WTC11 (cell line): ENCODE results near the gene SLA2. TPM values are rescaled to one million over a fixed set of nuclear protein-coding genes. Genes with fewer than 3 reads are reported as not detected.
"Not testable (repeated sequence)": the region's sequence is repeated elsewhere in the genome, so short reads cannot be mapped to it uniquely, and the experiment has no call there.

ENCODE experiments used
- ATAC-seq: fragments of 200-7000 bp; cut with Tn5 transposase; 2 replicates; pipeline ENCODE4 v1.10.0; 2021; ENCODE audit warnings: mild to moderate bottlenecking, moderate library complexity
- CTCF ChIA-PET: fragments of 300-600 bp; sonication (Branson Sonifier 250); formaldehyde crosslinking; loops from one replicate; lab custom pipeline; 2021; ENCODE audit warnings: antibody characterized with exemption; lab: Charles Lee
- POLR2A ChIA-PET: fragments of 350-600 bp; sonication (Branson Sonifier 250); formaldehyde crosslinking; loops from one replicate; lab custom pipeline; 2021; ENCODE audit warnings: antibody characterized with exemption; lab: Charles Lee
- DNase-seq: peaks from one replicate; pipeline ENCODE4 v3.0.0; 2021; ENCODE audit warnings: low spot score
- H3K27ac Mint-ChIP-seq: 2 replicates; pipeline ENCODE4 v1.8.0; 2021; ENCODE audit warnings: mixed read lengths
- H3K27me3 Mint-ChIP-seq: 2 replicates; pipeline ENCODE4 v1.8.0; 2021; ENCODE audit warnings: low read depth, mild to moderate bottlenecking, moderate library complexity, mixed read lengths
- H3K36me3 Mint-ChIP-seq: 2 replicates; pipeline ENCODE4 v1.8.0; 2021; ENCODE audit warnings: mixed read lengths
- H3K4me1 Mint-ChIP-seq: 2 replicates; pipeline ENCODE4 v1.8.0; 2022; ENCODE audit warnings: mixed read lengths
- H3K4me3 Mint-ChIP-seq: 2 replicates; pipeline ENCODE4 v1.8.0; 2021; ENCODE audit warnings: mild to moderate bottlenecking, moderate library complexity, mixed read lengths
- H3K9me3 Mint-ChIP-seq: 2 replicates; pipeline ENCODE4 v1.8.0; 2021; ENCODE audit warnings: mixed read lengths
- ATF3 ChIP-seq: sonication (generic); formaldehyde crosslinking; conservative IDR thresholded peaks from 2 replicates; pipeline ENCODE4 v1.8.1; 2022; ENCODE audit warnings: mild to moderate bottlenecking, missing genetic modification reagents
- FOXP4 ChIP-seq: sonication (generic); formaldehyde crosslinking; IDR thresholded peaks from 2 replicates; pipeline ENCODE4 v1.8.0; 2022; ENCODE audit warnings: mild to moderate bottlenecking, missing genetic modification reagents
- JAZF1 ChIP-seq: fragments of 250-450 bp; sonication (Bioruptor Pico); IDR thresholded peaks from 2 replicates; pipeline ENCODE4 v1.9.0; 2021; ENCODE audit warnings: moderate library complexity, mild to moderate bottlenecking, inconsistent platforms
- MYBL2 ChIP-seq: sonication (generic); formaldehyde crosslinking; IDR thresholded peaks from 2 replicates; pipeline ENCODE4 v1.8.1; 2023; ENCODE audit warnings: mild to moderate bottlenecking, moderate library complexity, missing genetic modification reagents
- NFE2L1 ChIP-seq: sonication (generic); formaldehyde crosslinking; IDR thresholded peaks from 2 replicates; pipeline ENCODE4 v1.8.1; 2023; ENCODE audit warnings: missing genetic modification reagents
- NR1H2 ChIP-seq: sonication (generic); formaldehyde crosslinking; IDR thresholded peaks from 2 replicates; pipeline ENCODE4 v1.9.0; 2021; ENCODE audit warnings: mild to moderate bottlenecking, moderate library complexity, missing genetic modification reagents
- NR2C2 ChIP-seq: sonication (generic); formaldehyde crosslinking; IDR thresholded peaks from 2 replicates; pipeline ENCODE4 v1.8.0; 2022; ENCODE audit warnings: mild to moderate bottlenecking, missing genetic modification reagents
- RELA ChIP-seq: sonication (generic); formaldehyde crosslinking; IDR thresholded peaks from 2 replicates; pipeline ENCODE4 v1.8.1; 2022; ENCODE audit warnings: missing genetic modification reagents, mild to moderate bottlenecking, borderline replicate concordance
- TCF7 ChIP-seq: sonication (generic); formaldehyde crosslinking; IDR thresholded peaks from 2 replicates; pipeline ENCODE4 v1.8.0; 2022; ENCODE audit warnings: mild to moderate bottlenecking, low read depth, missing genetic modification reagents, moderate library complexity
- TEAD1 ChIP-seq: sonication (generic); formaldehyde crosslinking; IDR thresholded peaks from 2 replicates; pipeline ENCODE4 v1.8.0; 2022; ENCODE audit warnings: mild to moderate bottlenecking, missing genetic modification reagents
- TP53 ChIP-seq: sonication (generic); formaldehyde crosslinking; IDR thresholded peaks from 2 replicates; pipeline ENCODE4 v1.8.1; 2023; ENCODE audit warnings: mild to moderate bottlenecking, missing genetic modification reagents
- ZNF121 ChIP-seq: sonication (generic); formaldehyde crosslinking; IDR thresholded peaks from 2 replicates; pipeline ENCODE4 v1.8.0; 2023; ENCODE audit warnings: missing genetic modification reagents
- ZNF138 ChIP-seq: sonication (generic); formaldehyde crosslinking; conservative IDR thresholded peaks from 2 replicates; pipeline ENCODE4 v1.8.1; 2022; ENCODE audit warnings: mild to moderate bottlenecking, moderate library complexity, missing genetic modification reagents
- ZNF232 ChIP-seq: sonication (generic); formaldehyde crosslinking; IDR thresholded peaks from 2 replicates; pipeline ENCODE4 v1.8.0; 2022; ENCODE audit warnings: mild to moderate bottlenecking, missing genetic modification reagents
- ZNF263 ChIP-seq: sonication (generic); formaldehyde crosslinking; IDR thresholded peaks from 2 replicates; pipeline ENCODE4 v1.8.1; 2022; ENCODE audit warnings: low read depth, mild to moderate bottlenecking, moderate library complexity, missing genetic modification reagents
- ZNF317 ChIP-seq: sonication (generic); formaldehyde crosslinking; IDR thresholded peaks from 2 replicates; pipeline ENCODE4 v1.8.1; 2023; ENCODE audit warnings: low read depth, mild to moderate bottlenecking, moderate library complexity, missing genetic modification reagents, borderline replicate concordance
- ZNF423 ChIP-seq: fragments of 250-450 bp; sonication (Bioruptor Pico); IDR thresholded peaks from 2 replicates; pipeline ENCODE4 v2.1.2; 2022; ENCODE audit warnings: mild to moderate bottlenecking, moderate library complexity
- ZSCAN18 ChIP-seq: fragments of 250-450 bp; sonication (Bioruptor Pico); IDR thresholded peaks from 2 replicates; pipeline ENCODE4 v2.1.2; 2022; ENCODE audit warnings: mild to moderate bottlenecking, moderate library complexity
- total RNA-seq: library from RNA; stranded (reverse); gene quantifications from 3 replicates; pipeline ENCODE4 v1.2.3, GENCODE V29; 2021
- TF ChIP-seq, protein P1 (sequence below): sonication (generic); formaldehyde crosslinking; IDR thresholded peaks from 2 replicates; pipeline ENCODE4 v1.8.1; 2023; ENCODE audit warnings: mild to moderate bottlenecking, moderate library complexity, missing genetic modification reagents
- TF ChIP-seq, protein P2 (sequence below): fragments of 250-450 bp; sonication (Bioruptor Pico); IDR thresholded peaks from 2 replicates; pipeline ENCODE4 v1.9.0; 2021; ENCODE audit warnings: mild to moderate bottlenecking
- TF ChIP-seq, protein P3 (sequence below): fragments of 250-450 bp; sonication (Bioruptor Pico); conservative IDR thresholded peaks from 2 replicates; pipeline ENCODE4 v1.9.0; 2021; ENCODE audit warnings: mild to moderate bottlenecking
- TF ChIP-seq, protein P4 (sequence below): fragments of 250-450 bp; sonication (Bioruptor Pico); IDR thresholded peaks from 2 replicates; pipeline ENCODE4 v1.9.0; 2021; ENCODE audit warnings: mild to moderate bottlenecking

The SLA2 gene
- total RNA-seq, 1 experiment from 2014 or later, result 0.17 TPM

- TF ChIP-seq, protein P1, sequence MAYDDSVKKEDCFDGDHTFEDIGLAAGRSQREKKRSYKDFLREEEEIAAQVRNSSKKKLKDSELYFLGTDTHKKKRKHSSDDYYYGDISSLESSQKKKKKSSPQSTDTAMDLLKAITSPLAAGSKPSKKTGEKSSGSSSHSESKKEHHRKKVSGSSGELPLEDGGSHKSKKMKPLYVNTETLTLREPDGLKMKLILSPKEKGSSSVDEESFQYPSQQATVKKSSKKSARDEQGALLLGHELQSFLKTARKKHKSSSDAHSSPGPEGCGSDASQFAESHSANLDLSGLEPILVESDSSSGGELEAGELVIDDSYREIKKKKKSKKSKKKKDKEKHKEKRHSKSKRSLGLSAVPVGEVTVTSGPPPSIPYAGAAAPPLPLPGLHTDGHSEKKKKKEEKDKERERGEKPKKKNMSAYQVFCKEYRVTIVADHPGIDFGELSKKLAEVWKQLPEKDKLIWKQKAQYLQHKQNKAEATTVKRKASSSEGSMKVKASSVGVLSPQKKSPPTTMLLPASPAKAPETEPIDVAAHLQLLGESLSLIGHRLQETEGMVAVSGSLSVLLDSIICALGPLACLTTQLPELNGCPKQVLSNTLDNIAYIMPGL (CRISPR knock-in tag), result peak; percentile 86
- TF ChIP-seq RELA (CRISPR knock-in tag) (no peak), TCF7 (peak; percentile 49; the same call in 1 of the 2 replicates), TEAD1 (CRISPR knock-in tag) (peak; percentile 63; the same call in 1 of the 2 replicates), ZNF232 (CRISPR knock-in tag) (peak; percentile 48; the same call in 1 of the 2 replicates), NFE2L1 (0 out of 2 replicates have a peak, but pooled peaks have one; percentile 12), MYBL2 (CRISPR knock-in tag) (0 out of 2 replicates have a peak, but pooled peaks have one; percentile 18), JAZF1 (CRISPR knock-in tag) (no peak), ZNF423 (CRISPR knock-in tag) (peak; percentile 82), NR2C2 (no peak), FOXP4 (CRISPR knock-in tag) (0 out of 2 replicates have a peak, but pooled peaks have one; percentile 24), ZNF317 (peak; percentile 37; the same call in 1 of the 2 replicates), ATF3 (CRISPR knock-in tag) (no peak)
- TF ChIP-seq, protein P2, sequence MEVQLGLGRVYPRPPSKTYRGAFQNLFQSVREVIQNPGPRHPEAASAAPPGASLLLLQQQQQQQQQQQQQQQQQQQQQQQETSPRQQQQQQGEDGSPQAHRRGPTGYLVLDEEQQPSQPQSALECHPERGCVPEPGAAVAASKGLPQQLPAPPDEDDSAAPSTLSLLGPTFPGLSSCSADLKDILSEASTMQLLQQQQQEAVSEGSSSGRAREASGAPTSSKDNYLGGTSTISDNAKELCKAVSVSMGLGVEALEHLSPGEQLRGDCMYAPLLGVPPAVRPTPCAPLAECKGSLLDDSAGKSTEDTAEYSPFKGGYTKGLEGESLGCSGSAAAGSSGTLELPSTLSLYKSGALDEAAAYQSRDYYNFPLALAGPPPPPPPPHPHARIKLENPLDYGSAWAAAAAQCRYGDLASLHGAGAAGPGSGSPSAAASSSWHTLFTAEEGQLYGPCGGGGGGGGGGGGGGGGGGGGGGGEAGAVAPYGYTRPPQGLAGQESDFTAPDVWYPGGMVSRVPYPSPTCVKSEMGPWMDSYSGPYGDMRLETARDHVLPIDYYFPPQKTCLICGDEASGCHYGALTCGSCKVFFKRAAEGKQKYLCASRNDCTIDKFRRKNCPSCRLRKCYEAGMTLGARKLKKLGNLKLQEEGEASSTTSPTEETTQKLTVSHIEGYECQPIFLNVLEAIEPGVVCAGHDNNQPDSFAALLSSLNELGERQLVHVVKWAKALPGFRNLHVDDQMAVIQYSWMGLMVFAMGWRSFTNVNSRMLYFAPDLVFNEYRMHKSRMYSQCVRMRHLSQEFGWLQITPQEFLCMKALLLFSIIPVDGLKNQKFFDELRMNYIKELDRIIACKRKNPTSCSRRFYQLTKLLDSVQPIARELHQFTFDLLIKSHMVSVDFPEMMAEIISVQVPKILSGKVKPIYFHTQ (CRISPR knock-in tag), result no peak
Observed at GRCh38 chr20:36676701-36677421, 30.9 kb upstream of the SLA2 start (continued).

DNA sequence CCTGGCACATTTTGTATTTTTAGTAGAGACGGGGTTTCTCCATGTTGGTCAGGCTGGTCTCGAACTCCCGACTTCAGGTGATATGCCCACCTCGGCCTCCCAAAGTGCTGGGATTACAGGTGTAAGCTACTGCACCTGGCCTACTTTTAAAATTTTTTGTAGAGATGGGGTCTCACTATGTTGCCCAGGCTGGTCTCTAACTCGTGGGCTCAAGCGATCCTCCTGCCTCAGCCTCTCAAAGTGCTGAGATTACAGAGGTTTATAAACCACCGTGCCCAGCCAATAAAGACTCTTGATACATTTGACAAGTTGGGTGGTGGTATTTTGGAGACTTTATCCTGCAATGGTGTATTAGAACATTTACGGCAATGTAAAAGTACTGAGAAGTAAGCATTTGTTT lies 29.5 kb upstream of the SLA2 start:
- ATAC-seq, H3K9me3 Mint-ChIP-seq, H3K4me1 Mint-ChIP-seq, H3K27me3 Mint-ChIP-seq, DNase-seq, CTCF ChIA-PET, H3K27ac Mint-ChIP-seq: not testable (repeated sequence)
- Mint-ChIP-seq H3K4me3 (peak overlapping the region; percentile 22; the same call in 1 of the 2 replicates), H3K36me3 (peaks cover 12% of the 10 kb centered on the region)
- POLR2A ChIA-PET, result interaction anchor here (1.1 to 1.2 kb wide), 2 partner anchors 42 to 104 kb away, joined by 3 read pairs; no protein-coding TSS in a partner anchor
- peak; percentile 76; the same call in 1 of the 2 replicates for TF ChIP-seq ZNF121 (CRISPR knock-in tag)

- Mint-ChIP-seq H3K36me3 (peaks cover 9% of the 10 kb centered on the region; the same call in 1 of the 2 replicates), H3K4me1 (peaks cover 8% of the 10 kb centered on the region), H3K4me3 (no peak overlapping the region), H3K27me3 (no peaks in the 10 kb centered on the region), H3K27ac (no peak overlapping the region), H3K9me3 (no peaks in the 10 kb centered on the region)
- TF ChIP-seq ZNF263, result no peak
- no peak for TF ChIP-seq ZNF138 (CRISPR knock-in tag)
- TF ChIP-seq ZSCAN18 (CRISPR knock-in tag), result no peak
- TF ChIP-seq, protein P3, sequence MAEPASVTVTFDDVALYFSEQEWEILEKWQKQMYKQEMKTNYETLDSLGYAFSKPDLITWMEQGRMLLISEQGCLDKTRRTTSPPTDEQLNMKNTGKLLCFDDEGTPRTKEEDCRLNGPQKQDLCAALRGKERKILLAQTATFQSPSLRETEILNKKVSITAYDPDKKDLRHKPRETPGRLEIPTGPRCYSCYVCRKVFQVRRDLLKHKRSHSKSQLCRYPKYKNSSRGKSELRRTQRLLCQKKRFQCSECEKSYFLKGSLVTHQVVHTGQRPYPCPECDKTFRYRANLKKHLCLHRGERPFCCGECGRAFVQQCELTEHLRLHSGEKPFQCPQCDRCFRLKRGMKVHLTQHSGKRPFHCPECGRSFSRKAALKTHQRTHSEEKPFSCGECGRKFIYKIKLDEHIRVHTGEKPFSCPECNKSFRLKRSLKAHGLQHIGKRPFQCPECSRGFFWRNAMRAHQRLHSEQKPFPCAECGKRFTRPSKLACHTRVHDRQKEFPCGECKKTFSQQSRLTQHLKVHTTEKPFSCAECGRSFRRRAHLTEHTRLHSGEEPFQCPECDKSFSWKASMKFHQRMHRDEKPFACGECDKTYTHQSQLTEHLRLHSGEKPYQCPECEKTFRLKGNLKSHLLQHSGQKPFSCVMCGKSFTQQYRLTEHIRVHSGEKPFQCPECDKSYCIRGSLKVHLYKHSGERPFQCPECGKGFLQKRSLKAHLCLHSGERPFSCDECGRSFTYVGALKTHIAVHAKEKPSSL (CRISPR knock-in tag), result no peak
- TF ChIP-seq, protein P4, sequence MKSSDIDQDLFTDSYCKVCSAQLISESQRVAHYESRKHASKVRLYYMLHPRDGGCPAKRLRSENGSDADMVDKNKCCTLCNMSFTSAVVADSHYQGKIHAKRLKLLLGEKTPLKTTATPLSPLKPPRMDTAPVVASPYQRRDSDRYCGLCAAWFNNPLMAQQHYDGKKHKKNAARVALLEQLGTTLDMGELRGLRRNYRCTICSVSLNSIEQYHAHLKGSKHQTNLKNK (CRISPR knock-in tag), result no peak
- no peak for TF ChIP-seq TP53 (CRISPR knock-in tag)
- no peak for TF ChIP-seq NR1H2 (CRISPR knock-in tag)
- no peak for ATAC-seq
- DNase-seq, result no peak
- POLR2A ChIA-PET, result no interaction called here
- CTCF ChIA-PET, result no interaction called here
Observed at GRCh38 chr20:36672991-36673390, 27.0 kb upstream of the SLA2 start.
